Measurements from ENCODE around the gene SSH2.

SSH2 gene

GRCh38 chr17:29778956-29779811 lies 150.8 kb downstream of the SSH2 start:
- peak; percentile 64 to 77 for DNase-seq (ENCODE audit: low read depth in 2 of 2)

GRCh38 chr17:29777663-29778062 lies 152.4 kb downstream of the SSH2 start:
- no peak for DNase-seq (ENCODE audit: low read depth in 2 of 2)

- no peak for DNase-seq (ENCODE audit: low read depth in 2 of 2)
Observed at GRCh38 chr17:29776026-29776425, 154.0 kb downstream of the SSH2 start.

GRCh38 chr17:29772981-29773380 lies 157.0 kb downstream of the SSH2 start:
- no peak for DNase-seq (ENCODE audit: low read depth in 2 of 2)

- DNase-seq (ENCODE audit: low read depth in 2 of 2): no peak
Observed at GRCh38 chr17:29771546-29771945, 158.5 kb downstream of the SSH2 start.

GRCh38 chr17:29769225-29769624 lies 160.8 kb downstream of the SSH2 start:
- DNase-seq (ENCODE audit: low read depth in 2 of 2): no peak

GRCh38 chr17:29766796-29767327 lies 163.2 kb downstream of the SSH2 start:
- no peak for DNase-seq (ENCODE audit: low read depth in 2 of 2)

- DNase-seq (ENCODE audit: low read depth in 2 of 2): no peak
Observed at GRCh38 chr17:29764748-29765147, 165.3 kb downstream of the SSH2 start.

- DNase-seq (ENCODE audit: low read depth in 2 of 2): no peak
Observed at GRCh38 chr17:29764217-29764616, 165.8 kb downstream of the SSH2 start.

- DNase-seq (ENCODE audit: low read depth in 2 of 2): no peak
Observed at GRCh38 chr17:29763273-29763672, 166.8 kb downstream of the SSH2 start.

- peak; percentile 72 to 78 for DNase-seq (ENCODE audit: low read depth in 2 of 2)
Observed at GRCh38 chr17:29761040-29761761, 168.8 kb downstream of the SSH2 start.

- peak; percentile 17 to 24 for DNase-seq (ENCODE audit: low read depth in 2 of 2)
Observed at GRCh38 chr17:29760279-29761039, 169.6 kb downstream of the SSH2 start.

- no peak for DNase-seq (ENCODE audit: low read depth in 2 of 2)
Observed at GRCh38 chr17:29758255-29758654, 171.8 kb downstream of the SSH2 start.

GRCh38 chr17:29757788-29758187 lies 172.2 kb downstream of the SSH2 start:
- no peak for DNase-seq (ENCODE audit: low read depth in 2 of 2)

- no peak for DNase-seq (ENCODE audit: low read depth in 2 of 2)
Observed at GRCh38 chr17:29753845-29754439, 176.1 kb downstream of the SSH2 start.

GRCh38 chr17:29749045-29749825 lies 180.8 kb downstream of the SSH2 start:
- DNase-seq (ENCODE audit: low read depth in 2 of 2): no peak

- no peak for DNase-seq (ENCODE audit: low read depth in 2 of 2)
Observed at GRCh38 chr17:29748400-29748799, 181.6 kb downstream of the SSH2 start.

GRCh38 chr17:29747660-29748059 lies 182.4 kb downstream of the SSH2 start:
- DNase-seq (ENCODE audit: low read depth in 2 of 2): no peak

- no peak for DNase-seq (ENCODE audit: low read depth in 2 of 2)
Observed at GRCh38 chr17:29746669-29747068, 183.4 kb downstream of the SSH2 start.

- DNase-seq (ENCODE audit: low read depth in 2 of 2): no peak
Observed at GRCh38 chr17:29744121-29744520, 185.9 kb downstream of the SSH2 start.

GRCh38 chr17:29742210-29742513 lies 187.9 kb downstream of the SSH2 start:
- DNase-seq (ENCODE audit: low read depth in 2 of 2): no peak
